Activated CD8-positive, alpha-beta memory T cell treated with anti-CD3 and anti-CD28 coated beads for 48 hours (primary cell): Measurements from ENCODE around the gene CAMSAP2.

ENCODE experiments used
- DNase-seq, 3 experiments: peaks; one replicate each; pipeline ENCODE4 v3.0.0-alpha.2; 2020; ENCODE audit warnings: low read depth in 2 of 3, low spot score in 2 of 3

Gene CAMSAP2

GRCh38 chr1:200896531-200897196 is 158.0 kb downstream of the CAMSAP2 start:
- DNase-seq: no peak

GRCh38 chr1:200897259-200897658 is 158.6 kb downstream of the CAMSAP2 start:
- no peak for DNase-seq

- DNase-seq: no peak
Observed at GRCh38 chr1:200899015-200899386, 160.3 kb downstream of the CAMSAP2 start.

GRCh38 chr1:200899451-200899915 is 160.8 kb downstream of the CAMSAP2 start:
- DNase-seq: no peak

GRCh38 chr1:200899954-200900867 is 161.5 kb downstream of the CAMSAP2 start:
- DNase-seq: no peak

- DNase-seq: no peak
Observed at GRCh38 chr1:200900877-200901276, 162.2 kb downstream of the CAMSAP2 start.

GRCh38 chr1:200901350-200901749 is 162.7 kb downstream of the CAMSAP2 start:
- no peak for DNase-seq

GRCh38 chr1:200901796-200902444 is 163.2 kb downstream of the CAMSAP2 start:
- DNase-seq: no peak

GRCh38 chr1:200903793-200904192 is 165.1 kb downstream of the CAMSAP2 start:
- DNase-seq: no peak

GRCh38 chr1:200904772-200905171 is 166.1 kb downstream of the CAMSAP2 start:
- no peak for DNase-seq

- DNase-seq: peak in 1 of 3 experiments; percentile 28
Observed at GRCh38 chr1:200905411-200906052, 166.8 kb downstream of the CAMSAP2 start.

GRCh38 chr1:200906491-200906890 is 167.8 kb downstream of the CAMSAP2 start:
- no peak for DNase-seq

- DNase-seq: no peak
Observed at GRCh38 chr1:200907611-200908097, 169.0 kb downstream of the CAMSAP2 start.

- no peak for DNase-seq
Observed at GRCh38 chr1:200908191-200908868, 169.6 kb downstream of the CAMSAP2 start.

GRCh38 chr1:200909071-200909470 is 170.4 kb downstream of the CAMSAP2 start:
- no peak for DNase-seq

GRCh38 chr1:200909757-200910239 is 171.1 kb downstream of the CAMSAP2 start:
- DNase-seq: no peak
